Peyer's patch (tissue), 4 donors: ENCODE measurements around the gene CLBA1.

ENCODE experiments used
- CTCF ChIP-seq, 6 experiments: fragments of 450-650 bp in 4 of 6; fragments of 200-600 bp in 2 of 6; sonication (generic) in 1 of 6; IDR thresholded peaks; one replicate each; pipeline ENCODE4 v1.5.1; 2017 to 2019; ENCODE audit warnings: antibody characterized with exemption in 6 of 6, mild to moderate bottlenecking in 3 of 6, moderate library complexity in 1 of 6
- POLR2A ChIP-seq, 2 donors: fragments of 450-650 bp; IDR thresholded peaks; one replicate each; pipeline ENCODE4 v1.5.1; 2017; ENCODE audit warnings: antibody characterized with exemption in 2 of 2, mild to moderate bottlenecking in 2 of 2, moderate library complexity in 2 of 2

GRCh38 chr14:104977008-104977680 is 8.4 kb upstream of the CLBA1 start:
- no peak for TF ChIP-seq CTCF (IDR thresholded peaks at IDR 0.05)
- TF ChIP-seq POLR2A (IDR thresholded peaks at IDR 0.05) = no peak
